GM19099 (cell line): ENCODE results near the gene ATP5MC2.

Experiments
- POLR2A ChIP-seq: IDR thresholded peaks from 3 replicates; pipeline ENCODE4 v1.6.1; 2011; ENCODE audit warnings: low read depth; ENCODE audit not compliant: insufficient read length; ENCODE audit errors: extremely low read depth

Gene ATP5MC2

GRCh38 chr12:53698948-53699677, 23.2 kb upstream of the ATP5MC2 start:
- no peak for TF ChIP-seq POLR2A

GRCh38 chr12:53696655-53697331, 20.9 kb upstream of the ATP5MC2 start:
- TF ChIP-seq POLR2A, result no peak

DNA sequence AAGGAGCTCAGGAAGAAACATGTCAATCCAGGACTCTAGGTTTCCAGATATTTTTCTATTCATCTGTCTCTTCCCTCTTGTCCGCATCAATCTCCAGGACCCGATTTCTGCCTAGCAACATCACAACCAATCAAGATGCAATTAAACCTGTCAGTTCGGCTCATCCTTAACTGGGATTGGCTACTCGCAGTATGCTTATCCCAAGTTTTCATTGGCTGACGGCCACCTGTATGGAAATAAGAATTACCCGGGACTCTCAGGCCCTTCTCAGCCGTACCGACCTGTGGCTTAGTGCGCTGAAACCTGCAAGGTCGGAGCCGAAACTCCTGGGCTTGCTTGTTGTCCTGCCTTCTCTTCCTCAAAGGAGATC, 20.4 kb upstream of the ATP5MC2 start:
- TF ChIP-seq POLR2A, result no peak

DNA sequence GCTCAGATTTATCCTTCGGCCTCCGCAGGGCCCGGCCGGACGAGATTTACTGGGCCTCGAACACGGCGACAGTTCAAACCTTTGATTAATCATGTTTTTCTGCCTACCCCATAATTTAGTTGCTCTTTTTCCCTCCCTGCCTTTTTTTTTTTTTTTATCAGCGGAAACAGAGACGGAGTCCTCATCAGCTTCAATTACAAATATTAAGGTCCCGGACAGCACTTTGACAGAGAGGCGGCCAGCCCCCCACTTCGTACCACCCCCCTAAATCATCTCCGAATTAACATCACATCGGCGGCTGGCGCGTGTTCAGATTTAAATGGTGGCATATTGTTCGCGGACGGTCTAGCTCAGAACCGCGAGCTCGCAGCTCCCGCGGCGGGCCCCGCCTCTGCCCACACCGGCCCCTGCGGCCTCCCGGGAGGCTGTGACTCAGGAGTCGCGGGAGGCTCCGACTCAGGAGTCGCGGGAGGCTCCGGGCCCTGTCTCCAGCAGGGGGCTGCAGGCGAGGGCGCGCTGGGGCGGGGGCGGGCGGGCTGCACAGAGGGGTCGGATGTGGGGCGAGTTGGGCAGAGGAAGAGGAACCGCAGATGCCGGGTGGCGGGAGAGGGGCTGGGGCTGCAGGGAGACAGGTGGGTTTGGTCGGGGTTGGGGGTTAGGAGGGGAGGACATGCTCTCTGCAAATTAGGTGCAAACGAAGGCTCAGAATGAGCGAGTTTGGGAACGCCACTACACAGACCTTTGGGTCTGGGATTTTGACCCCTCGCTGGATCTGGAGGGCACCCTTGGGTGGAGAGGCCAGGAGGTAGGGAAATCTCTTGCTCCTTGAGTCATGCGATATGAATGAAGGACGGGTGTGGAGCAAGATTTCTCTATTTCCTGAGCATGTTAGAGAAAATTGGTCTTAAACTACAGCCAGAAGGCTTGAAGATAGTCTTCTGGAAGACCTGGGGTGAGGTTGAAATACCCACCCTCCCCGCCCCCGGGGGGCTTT, 19.6 kb upstream of the ATP5MC2 start:
- no peak for TF ChIP-seq POLR2A

DNA sequence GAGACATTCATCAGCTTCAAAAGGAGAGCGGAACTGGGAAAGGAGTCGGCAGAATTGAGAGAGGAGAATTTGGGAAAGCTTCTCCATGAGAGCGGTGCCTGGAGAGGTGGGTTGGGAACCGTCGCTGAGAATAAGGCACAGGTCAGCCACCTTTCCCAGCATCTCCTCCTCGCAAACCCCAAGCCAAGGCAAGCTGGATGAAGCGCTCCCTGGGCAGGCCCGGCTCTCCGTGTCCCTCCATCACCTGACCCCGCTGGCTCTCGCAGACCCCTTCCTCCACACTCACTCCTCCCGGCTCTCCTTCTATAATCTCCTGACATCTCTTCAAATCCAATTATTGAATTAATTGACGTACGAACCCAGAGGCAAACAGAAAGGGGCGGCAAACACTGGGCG, 18.9 kb upstream of the ATP5MC2 start:
- TF ChIP-seq POLR2A, result no peak

GRCh38 chr12:53688134-53688533, 12.3 kb upstream of the ATP5MC2 start:
- no peak for TF ChIP-seq POLR2A

DNA sequence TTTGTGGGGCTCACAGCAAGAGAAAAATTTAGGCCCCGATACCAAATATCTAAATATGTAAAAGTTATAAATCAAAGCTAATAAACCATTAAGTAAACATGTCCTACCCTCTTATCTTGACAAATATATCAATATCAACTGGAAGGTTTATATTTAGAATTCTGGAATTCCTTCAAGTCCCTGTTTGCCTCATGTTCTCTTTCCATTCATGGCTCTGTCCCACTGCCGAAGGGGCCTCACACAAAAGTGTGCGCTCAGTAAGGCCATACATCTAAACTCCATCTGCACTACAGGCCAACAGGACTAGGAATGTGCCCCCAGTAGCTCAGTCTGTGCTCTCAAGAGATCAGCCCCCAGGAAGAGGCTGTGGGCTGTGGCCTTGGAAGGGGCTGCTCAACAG, 10.6 kb upstream of the ATP5MC2 start:
- TF ChIP-seq POLR2A, result no peak

GRCh38 chr12:53684654-53685220, 8.9 kb upstream of the ATP5MC2 start:
- no peak for TF ChIP-seq POLR2A

GRCh38 chr12:53683983-53684382, 8.1 kb upstream of the ATP5MC2 start:
- no peak for TF ChIP-seq POLR2A

GRCh38 chr12:53683494-53683893, 7.6 kb upstream of the ATP5MC2 start:
- TF ChIP-seq POLR2A, result no peak

GRCh38 chr12:53677800-53678148, 1.9 kb upstream of the ATP5MC2 start:
- TF ChIP-seq POLR2A, result no peak

DNA sequence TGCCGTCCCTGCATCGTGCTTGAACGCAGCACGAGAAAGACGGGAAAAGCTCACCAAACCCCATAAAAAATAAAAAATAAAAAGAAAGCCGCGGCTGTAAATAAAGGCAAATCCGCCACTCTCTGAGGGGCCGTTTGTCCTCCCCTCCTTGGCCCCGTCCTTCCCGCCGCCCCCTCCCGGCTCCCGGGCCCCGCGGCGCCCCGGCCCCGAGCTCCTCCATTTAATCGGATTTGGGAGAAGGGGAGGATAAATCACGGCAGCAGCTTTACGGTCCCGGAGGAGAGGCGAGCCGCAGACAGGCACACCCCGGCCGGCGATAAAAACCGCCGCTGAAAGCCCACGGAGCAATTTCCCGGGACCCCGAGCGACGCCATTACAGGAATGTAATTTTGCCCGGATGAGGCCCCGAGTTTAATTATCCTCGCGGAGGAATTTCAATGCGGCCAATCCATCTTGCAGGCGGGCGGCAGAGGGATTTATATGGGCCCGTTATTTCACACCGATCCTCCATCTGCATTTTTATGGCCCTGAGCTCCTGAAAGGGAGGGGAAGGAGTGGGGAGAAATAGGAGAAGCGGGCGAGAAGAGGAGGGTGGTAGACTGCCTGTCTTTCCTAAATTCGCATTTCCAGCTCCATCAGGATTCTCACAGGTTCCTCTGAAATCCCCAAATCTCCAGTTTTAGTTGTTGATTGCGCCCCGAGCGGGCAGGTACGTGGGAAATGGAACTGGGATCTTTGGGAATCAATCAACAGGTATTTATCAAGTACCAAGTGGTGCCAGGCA, 1.3 kb upstream of the ATP5MC2 start:
- TF ChIP-seq POLR2A, result no peak

DNA sequence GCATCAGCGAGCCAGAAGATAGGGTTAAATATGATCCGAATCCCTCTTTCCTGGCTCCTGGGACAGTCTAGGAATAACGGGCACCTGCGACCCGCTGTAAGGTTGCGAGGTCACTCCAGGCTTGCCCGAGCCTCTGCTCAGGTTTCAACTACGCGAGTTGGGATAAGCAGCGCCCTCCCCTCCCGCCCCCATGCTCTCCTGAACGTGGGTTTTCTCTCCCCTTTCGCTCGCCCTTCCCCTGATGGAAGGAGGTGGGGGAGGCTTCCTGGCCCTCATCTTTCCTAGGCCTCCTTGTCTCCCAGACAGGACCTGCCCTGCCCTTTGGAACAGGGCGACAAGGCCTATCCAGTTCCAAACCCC, 753 bp upstream of the ATP5MC2 start:
- no peak for TF ChIP-seq POLR2A

DNA sequence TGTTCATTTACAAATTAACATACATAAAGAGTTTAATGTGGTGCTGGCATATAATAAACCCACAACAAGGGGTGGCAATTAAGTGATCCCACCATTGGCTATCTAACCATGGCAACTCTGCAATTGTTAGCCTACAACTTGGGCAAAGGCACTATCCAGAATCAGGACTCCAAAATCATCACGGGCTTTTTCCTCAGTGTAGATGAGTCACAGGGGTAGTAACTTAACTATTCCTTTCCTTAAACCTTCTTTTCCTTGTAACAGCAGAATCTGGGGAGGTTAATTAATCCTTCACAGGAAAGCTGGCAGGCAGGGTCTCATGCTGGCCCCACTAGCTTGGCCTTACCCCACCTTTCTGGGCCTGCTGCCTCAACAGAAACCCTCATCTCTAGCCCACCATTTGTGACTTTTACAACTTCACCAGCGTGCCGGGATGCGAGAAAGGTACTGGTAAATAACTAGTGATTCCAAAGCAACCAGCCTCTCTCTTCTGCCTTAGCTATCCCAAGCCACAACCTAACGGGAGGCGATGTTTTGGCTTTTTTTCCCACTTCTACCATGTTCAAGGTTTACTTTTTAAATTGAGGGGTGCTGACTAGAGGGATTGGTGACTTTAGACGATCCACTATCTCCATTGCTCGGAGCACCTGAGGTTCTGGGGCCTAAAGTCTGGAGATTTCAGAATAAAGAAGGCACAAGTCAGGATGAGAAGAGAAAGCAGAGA, 744 bp downstream of the ATP5MC2 start:
- TF ChIP-seq POLR2A, result no peak
